Kidney epithelial cell (primary cell): ENCODE measurements around the gene ROR2. TPM values are rescaled to one million over a fixed set of nuclear protein-coding genes. Genes with fewer than 3 reads are reported as not detected.
A peak's percentile ranks its signal among the peaks of the same experiment; 100 is the strongest.

Experiments used
- DNase-seq: peaks from one replicate; pipeline ENCODE4 v3.0.0-alpha.2; 2010; ENCODE audit warnings: low read depth
- H3K27me3 ChIP-seq: 2 replicates; pipeline ENCODE4 v1.6.0; 2011; ENCODE audit warnings: low read length; ENCODE audit not compliant: control insufficient read depth, insufficient read depth
- H3K36me3 ChIP-seq: 2 replicates; pipeline ENCODE4 v1.5.1; 2011; ENCODE audit warnings: low read length; ENCODE audit not compliant: control insufficient read depth, insufficient read depth
- H3K4me3 ChIP-seq: 2 replicates; pipeline ENCODE4 v1.5.1; 2011; ENCODE audit warnings: low read depth, mild to moderate bottlenecking, control low read depth, low read length
- total RNA-seq: library from RNA; depleted of rRNA; stranded (reverse); fragments of >200 nt; gene quantifications from 2 replicates; pipeline ENCODE4 v1.2.3, GENCODE V29; 2015
- TF ChIP-seq, protein P1 (sequence below): IDR thresholded peaks from 2 replicates; pipeline ENCODE4 v1.5.1; 2011; ENCODE audit warnings: mild to moderate bottlenecking, moderate library complexity, low read length, control low read depth, inconsistent platforms; ENCODE audit not compliant: insufficient read depth, poor library complexity, severe bottlenecking

Gene ROR2
- total RNA-seq, 1 donor from 2014 or later = 1.2 TPM

DNA sequence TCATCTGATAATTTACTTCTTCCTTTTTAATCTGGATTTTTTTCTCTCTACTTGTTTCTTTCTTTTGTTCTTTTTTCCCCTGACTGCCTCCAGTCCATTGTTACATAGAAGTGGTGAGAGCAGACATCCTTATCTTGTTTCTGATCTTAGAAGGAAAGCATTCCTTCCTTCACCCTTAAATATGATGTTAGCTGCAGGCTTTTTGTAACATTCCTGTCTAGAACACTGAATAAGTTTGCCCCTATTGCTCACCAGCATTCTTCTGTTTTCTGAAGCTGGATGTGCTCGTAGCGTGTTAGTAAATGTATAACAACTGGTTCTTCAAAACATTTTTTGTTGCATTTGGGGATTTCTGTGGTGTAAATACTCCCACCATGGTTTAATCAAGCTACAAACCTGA is 389.7 kb downstream of the ROR2 start:
- H3K27me3 ChIP-seq = no peaks in the 10 kb centered on the region
- TF ChIP-seq, protein P1, sequence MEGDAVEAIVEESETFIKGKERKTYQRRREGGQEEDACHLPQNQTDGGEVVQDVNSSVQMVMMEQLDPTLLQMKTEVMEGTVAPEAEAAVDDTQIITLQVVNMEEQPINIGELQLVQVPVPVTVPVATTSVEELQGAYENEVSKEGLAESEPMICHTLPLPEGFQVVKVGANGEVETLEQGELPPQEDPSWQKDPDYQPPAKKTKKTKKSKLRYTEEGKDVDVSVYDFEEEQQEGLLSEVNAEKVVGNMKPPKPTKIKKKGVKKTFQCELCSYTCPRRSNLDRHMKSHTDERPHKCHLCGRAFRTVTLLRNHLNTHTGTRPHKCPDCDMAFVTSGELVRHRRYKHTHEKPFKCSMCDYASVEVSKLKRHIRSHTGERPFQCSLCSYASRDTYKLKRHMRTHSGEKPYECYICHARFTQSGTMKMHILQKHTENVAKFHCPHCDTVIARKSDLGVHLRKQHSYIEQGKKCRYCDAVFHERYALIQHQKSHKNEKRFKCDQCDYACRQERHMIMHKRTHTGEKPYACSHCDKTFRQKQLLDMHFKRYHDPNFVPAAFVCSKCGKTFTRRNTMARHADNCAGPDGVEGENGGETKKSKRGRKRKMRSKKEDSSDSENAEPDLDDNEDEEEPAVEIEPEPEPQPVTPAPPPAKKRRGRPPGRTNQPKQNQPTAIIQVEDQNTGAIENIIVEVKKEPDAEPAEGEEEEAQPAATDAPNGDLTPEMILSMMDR = no peak
- H3K36me3 ChIP-seq = no peaks in the 10 kb centered on the region
- no peak overlapping the region for H3K4me3 ChIP-seq
- peak; percentile 54 for DNase-seq

DNA sequence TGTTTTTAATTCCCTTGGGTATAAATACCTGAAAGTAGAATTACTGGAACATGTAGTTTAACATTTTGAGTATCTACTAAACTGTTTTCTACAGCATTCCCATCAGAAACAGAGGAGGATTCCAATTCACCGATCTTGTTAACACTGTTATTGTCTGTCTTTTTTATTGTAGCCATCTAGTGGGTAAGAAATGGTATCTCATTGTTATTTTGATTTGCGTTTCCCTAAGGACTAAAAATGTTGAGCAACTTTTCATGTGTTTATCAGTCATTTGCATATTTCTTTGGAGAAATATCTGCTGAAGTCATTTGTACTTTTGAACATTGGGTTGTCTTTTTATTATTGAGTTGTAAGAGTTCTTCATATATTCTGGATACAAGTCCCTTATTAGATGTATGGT is 391.1 kb downstream of the ROR2 start:
- Histone ChIP-seq H3K36me3 (no peaks in the 10 kb centered on the region), H3K27me3 (no peaks in the 10 kb centered on the region), H3K4me3 (no peak overlapping the region)
- DNase-seq = no peak
- TF ChIP-seq, protein P1 = no peak

DNA sequence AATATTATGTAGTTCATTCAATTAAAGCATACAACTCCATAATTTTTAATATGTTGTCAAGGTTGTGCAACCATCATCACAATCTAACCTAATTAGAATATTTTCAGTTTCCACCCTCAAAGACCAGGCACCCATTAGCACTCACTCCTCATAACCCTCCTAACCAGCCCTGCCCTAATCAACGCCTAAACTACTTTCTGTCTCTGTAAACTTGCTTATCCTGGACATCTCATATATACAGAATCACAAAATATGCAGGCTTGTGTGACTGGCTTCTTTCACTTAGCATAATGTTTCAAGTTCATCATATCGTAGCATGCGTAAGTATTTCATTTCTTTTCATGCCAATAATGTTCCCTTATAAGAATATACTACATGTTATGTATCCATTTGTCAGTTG is 391.6 kb downstream of the ROR2 start:
- no peak for DNase-seq
- Histone ChIP-seq H3K27me3 (no peaks in the 10 kb centered on the region), H3K4me3 (no peak overlapping the region), H3K36me3 (no peaks in the 10 kb centered on the region)
- TF ChIP-seq, protein P1 = no peak

DNA sequence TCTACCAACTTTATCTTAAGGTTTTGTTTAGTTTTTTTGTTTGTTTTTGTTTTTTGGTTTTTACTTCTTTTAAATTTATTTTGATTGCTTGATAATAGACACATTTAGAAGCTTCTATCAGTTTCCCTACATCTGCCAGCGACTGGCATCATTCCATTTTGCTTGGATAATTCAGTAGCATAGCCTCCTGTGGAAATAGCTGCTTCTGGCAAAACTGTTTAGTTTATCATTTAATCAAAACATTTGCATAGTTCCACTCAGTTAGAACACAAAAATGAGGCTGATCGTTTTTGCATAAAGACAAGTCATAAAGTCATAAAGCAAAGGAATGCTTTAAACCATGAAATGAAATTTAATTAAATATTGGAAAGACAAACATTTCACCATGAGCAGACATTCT is 392.7 kb downstream of the ROR2 start:
- H3K27me3 ChIP-seq = no peaks in the 10 kb centered on the region
- TF ChIP-seq, protein P1 = no peak
- H3K4me3 ChIP-seq = no peak overlapping the region
- DNase-seq = no peak
- H3K36me3 ChIP-seq = no peaks in the 10 kb centered on the region

DNA sequence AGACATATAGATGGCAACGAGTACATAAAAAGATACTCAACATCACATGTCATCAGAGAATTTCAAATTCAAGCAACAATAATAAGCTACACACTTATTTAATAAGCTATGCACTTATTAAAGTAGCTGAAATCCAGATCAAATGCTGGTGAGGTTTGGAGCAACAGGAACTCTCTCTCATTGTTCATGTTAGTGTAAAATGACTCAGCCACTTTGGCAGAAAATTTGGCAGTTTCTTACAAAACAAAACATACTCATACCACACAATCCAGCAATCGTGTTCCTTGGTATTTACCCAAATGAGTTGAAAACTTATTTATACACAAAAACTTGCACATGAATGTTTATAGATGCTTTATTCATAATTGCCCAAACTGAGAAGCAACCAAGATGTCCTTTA is 394.9 kb downstream of the ROR2 start:
- H3K4me3 ChIP-seq = no peak overlapping the region

DNA sequence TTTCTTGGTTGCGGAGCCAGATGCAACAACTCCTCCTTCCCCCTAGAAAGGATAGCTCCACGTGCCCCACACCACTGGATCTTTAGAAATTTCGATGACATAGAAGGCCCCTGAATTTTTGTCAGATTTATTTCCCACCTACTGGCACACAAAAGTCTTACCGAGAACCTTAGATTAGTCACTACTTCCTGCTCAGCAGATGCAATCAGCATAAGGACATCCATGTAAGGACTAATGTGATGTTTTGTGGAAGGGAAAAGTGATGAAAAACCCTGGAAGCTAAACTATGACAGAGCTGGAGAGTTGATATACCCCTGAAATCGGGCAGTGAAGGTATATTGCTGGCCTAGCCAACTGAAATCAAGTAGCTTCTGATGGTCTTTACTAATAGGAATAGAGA is 400.9 kb downstream of the ROR2 start:
- H3K27me3 ChIP-seq = no peaks in the 10 kb centered on the region
- TF ChIP-seq, protein P1 = no peak
- no peak overlapping the region for H3K4me3 ChIP-seq
- no peak for DNase-seq
- no peaks in the 10 kb centered on the region for H3K36me3 ChIP-seq

More for the DNA sequence above, 394.9 kb downstream of the ROR2 start:
- DNase-seq = no peak
- Histone ChIP-seq H3K36me3 (no peaks in the 10 kb centered on the region), H3K27me3 (no peaks in the 10 kb centered on the region)
- TF ChIP-seq, protein P1 = no peak
